PFSK-1 (cell line): Measurements from ENCODE around the gene VAPA.

ENCODE experiments used
- FOXP2 ChIP-seq: optimal IDR thresholded peaks from 2 replicates; pipeline ENCODE3; 2011; ENCODE audit warnings: borderline replicate concordance, control low read depth, inconsistent platforms; ENCODE audit not compliant: insufficient read depth; ENCODE audit errors: extremely low read length, extremely low read depth
- POLR2AphosphoS5 ChIP-seq: IDR thresholded peaks from 2 replicates; pipeline ENCODE4 v1.6.1; 2012; ENCODE audit warnings: low read depth, mild to moderate bottlenecking, control low read depth, low read length, moderate library complexity
- REST ChIP-seq, 2 experiments: IDR thresholded peaks; 2 replicates each; pipeline versions ENCODE4 v1.6.1 to v1.8.0; 2011 to 2012; ENCODE audit warnings: low read depth in 2 of 2, low read length in 2 of 2, control low read depth in 1 of 2, inconsistent platforms in 1 of 2, mild to moderate bottlenecking in 1 of 2, moderate library complexity in 1 of 2; ENCODE audit not compliant: insufficient read depth in 1 of 2
- SIN3A ChIP-seq: IDR thresholded peaks from 2 replicates; pipeline ENCODE4 v1.6.1; 2012; ENCODE audit warnings: mild to moderate bottlenecking, low read length, moderate library complexity, borderline replicate concordance; ENCODE audit not compliant: insufficient read depth
- TAF1 ChIP-seq: IDR thresholded peaks from 2 replicates; pipeline ENCODE4 v1.6.1; 2012; ENCODE audit warnings: low read length, control low read depth, borderline replicate concordance; ENCODE audit not compliant: insufficient read depth

VAPA gene

GRCh38 chr18:9868857-9869714 is 44.7 kb upstream of the VAPA start:
- TF ChIP-seq SIN3A (no peak), REST (IDR thresholded peaks at IDR 0.05; ENCODE audit: insufficient read depth in 1 of 2, low read depth in 2 of 2, low read length in 2 of 2) (no peak), FOXP2 (no peak), TAF1 (no peak), POLR2AphosphoS5 (no peak)

GRCh38 chr18:9869715-9870430 is 43.9 kb upstream of the VAPA start:
- TF ChIP-seq TAF1 (no peak), REST (IDR thresholded peaks at IDR 0.05; ENCODE audit: insufficient read depth in 1 of 2, low read depth in 2 of 2, low read length in 2 of 2) (no peak), SIN3A (no peak), FOXP2 (no peak), POLR2AphosphoS5 (no peak)

GRCh38 chr18:9870431-9871008 is 43.3 kb upstream of the VAPA start:
- no peak for TF ChIP-seq POLR2AphosphoS5

DNA sequence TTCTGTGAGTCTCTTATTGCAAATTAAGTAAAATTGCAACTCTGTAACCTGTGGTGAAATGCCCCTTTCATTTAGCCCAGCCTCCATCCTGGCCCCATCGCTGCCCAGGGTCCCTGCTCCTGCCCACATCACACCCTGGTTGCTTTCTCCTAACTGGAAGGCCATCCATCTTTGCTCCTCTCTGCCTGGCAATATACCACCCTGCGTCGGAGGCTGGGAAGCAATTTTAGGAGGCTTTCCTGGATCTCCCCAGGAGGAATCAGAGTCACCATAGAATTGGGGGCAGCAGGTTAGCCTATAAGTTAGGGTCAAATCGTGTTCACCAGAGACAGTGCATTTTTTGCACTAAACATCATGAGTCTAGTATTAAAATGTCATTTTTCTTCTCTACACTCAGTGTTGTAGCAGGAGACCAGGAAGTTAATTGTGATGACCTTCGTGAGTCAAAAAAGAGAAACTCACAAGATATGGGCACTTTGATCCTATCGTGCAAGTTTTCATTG is 42.5 kb upstream of the VAPA start:
- TF ChIP-seq SIN3A (no peak), POLR2AphosphoS5 (no peak), TAF1 (no peak), REST (IDR thresholded peaks at IDR 0.05; ENCODE audit: insufficient read depth in 1 of 2, low read depth in 2 of 2, low read length in 2 of 2) (no peak), FOXP2 (no peak)

DNA sequence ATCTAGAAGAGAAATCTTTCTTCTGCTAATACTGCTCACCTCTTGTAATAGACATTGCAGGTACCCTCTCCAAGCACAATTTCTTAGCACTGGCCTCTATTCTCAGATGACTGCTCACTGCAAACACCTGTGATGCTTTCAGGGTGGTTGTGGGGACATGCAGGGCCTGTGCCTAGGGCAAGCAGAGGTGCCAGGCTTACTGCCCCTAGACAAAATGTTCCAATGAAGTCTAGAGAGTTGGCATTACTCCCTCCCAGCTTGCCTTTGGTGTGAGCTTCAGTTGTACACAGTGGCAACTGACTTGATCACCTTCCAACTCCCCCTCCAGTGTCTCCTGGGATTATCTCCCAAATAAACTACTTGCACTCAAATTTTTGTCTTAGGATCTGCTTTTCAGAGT is 41.0 kb upstream of the VAPA start:
- no peak for TF ChIP-seq FOXP2
- TF ChIP-seq REST (IDR thresholded peaks at IDR 0.05; ENCODE audit: insufficient read depth in 1 of 2, low read depth in 2 of 2, low read length in 2 of 2), result no peak
- no peak for TF ChIP-seq SIN3A
- TF ChIP-seq TAF1, result no peak
- TF ChIP-seq POLR2AphosphoS5, result no peak
